ENCODE measurements around the gene NPAS3. TPM values are rescaled to one million over a fixed set of nuclear protein-coding genes. Genes with fewer than 3 reads are reported as not detected.

The NPAS3 gene
- total RNA-seq, 1 experiment from 2014 or later: 1.9 TPM

DNA sequence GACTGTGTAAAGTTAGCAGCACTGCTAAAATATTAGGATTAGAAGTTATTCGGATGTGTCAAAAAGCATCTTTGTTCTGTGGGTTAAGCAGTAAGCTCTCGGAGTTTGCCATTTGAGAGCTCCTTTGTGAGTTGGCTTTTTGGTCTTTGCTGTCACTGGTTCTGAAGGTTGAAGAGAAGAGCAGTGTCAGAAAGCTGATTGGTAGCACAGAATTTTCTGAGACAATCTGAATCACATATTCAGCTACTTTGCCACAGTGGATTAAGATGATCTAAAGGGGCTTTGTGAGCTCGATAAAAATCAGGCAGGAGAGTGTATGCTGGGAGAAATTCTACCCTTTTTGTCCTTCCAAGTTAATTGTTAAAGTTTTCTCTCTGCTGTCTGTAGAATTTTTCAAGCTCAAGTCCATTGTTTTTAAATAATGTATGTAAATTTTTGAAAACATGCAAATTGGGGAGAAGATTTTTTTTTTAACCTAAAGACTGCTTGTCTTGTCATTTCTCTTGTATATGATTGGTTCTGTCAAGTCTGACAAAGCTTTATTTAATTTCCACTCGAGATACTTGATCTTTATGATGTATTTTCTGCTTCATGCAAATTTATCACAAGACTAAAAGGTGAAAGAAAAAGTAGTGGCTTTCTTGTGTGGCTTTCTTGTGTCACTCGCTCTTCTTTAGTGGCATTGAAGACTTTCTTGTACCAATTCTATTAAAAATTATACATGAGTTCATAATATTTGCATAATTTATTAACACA lies 704.9 kb downstream of the NPAS3 start:
- Histone ChIP-seq H3K9me3 (no peaks in the 10 kb centered on the region), H3K4me3 (no peak overlapping the region), H3K27me3 (no peaks in the 10 kb centered on the region), H3K36me3 (no peaks in the 10 kb centered on the region)
- DNase-seq: no peak

DNA sequence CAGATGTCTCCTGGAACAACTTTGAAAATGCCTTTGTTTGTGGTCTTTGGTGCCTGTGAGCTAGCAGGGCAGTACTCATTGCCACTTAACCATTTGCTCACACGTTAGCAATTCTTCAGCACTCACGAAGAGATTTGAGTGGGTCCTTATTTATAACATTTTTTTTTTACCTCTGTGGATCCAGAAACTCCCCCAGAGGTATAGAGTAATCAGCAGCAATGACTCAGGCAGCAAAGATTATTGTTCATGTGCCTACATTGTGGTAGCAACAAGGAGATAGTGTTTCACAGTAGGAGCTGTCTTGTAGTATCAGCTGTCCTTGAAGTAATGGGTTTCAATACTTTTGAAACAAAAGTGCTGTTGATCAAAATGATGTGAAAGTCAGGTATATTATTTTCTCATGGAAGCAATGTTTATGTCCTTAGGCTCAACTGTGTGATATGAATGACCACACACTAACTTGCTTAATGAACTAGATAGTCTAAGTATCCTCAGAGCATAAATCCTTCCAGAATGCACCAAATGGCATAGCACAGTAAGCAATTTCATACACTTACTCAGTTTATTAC lies 708.1 kb downstream of the NPAS3 start:
- H3K27me3 ChIP-seq: no peaks in the 10 kb centered on the region
- H3K4me3 ChIP-seq: no peak overlapping the region
- peak; percentile 9 for DNase-seq
- H3K36me3 ChIP-seq: no peaks in the 10 kb centered on the region
- H3K9me3 ChIP-seq: no peaks in the 10 kb centered on the region

DNA sequence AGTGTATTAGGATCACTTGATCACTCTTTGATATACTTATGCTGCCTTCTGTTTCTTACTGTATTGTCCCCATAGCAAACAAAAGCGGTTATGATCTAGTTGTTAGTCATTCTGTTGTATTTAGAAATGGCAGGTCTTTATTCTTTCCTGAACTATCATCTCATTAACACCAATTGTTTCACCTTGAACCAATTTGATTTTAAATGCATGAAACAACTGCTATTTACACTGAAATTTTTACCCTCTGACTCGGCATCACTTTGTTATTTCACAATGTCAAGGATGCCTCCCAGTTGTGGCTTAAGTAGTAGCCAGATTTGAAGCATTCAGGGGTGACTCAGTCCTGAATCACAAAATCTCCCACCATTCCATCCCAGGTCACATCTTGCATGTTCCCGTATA lies 708.7 kb downstream of the NPAS3 start:
- no peak overlapping the region for H3K4me3 ChIP-seq

DNA sequence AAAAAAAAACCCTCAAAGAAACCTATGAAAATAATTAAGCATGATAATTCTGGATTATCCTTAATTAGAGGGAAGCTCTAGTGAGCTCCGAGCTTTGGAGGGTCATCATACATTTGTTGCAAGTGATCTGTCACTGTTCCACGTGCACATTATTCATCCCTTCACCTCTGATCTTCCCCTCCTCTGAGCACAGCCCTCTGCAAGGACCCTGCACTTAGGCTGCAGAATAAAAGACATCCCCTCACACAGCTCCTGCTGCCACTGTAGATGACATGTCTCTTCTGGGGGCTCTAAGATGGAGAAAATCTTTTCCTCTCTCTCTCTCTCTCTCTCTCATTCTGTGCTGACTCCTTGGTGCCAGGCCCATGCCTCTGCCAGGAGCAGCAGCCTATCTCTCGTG lies 711.8 kb downstream of the NPAS3 start:
- Histone ChIP-seq H3K36me3 (no peaks in the 10 kb centered on the region), H3K27me3 (no peaks in the 10 kb centered on the region), H3K9me3 (no peaks in the 10 kb centered on the region), H3K4me3 (no peak overlapping the region)
- no peak for DNase-seq

More for the DNA sequence above, 708.7 kb downstream of the NPAS3 start:
- Histone ChIP-seq H3K27me3 (no peaks in the 10 kb centered on the region), H3K36me3 (no peaks in the 10 kb centered on the region), H3K9me3 (no peaks in the 10 kb centered on the region)
- peak; percentile 69 for DNase-seq

DNA sequence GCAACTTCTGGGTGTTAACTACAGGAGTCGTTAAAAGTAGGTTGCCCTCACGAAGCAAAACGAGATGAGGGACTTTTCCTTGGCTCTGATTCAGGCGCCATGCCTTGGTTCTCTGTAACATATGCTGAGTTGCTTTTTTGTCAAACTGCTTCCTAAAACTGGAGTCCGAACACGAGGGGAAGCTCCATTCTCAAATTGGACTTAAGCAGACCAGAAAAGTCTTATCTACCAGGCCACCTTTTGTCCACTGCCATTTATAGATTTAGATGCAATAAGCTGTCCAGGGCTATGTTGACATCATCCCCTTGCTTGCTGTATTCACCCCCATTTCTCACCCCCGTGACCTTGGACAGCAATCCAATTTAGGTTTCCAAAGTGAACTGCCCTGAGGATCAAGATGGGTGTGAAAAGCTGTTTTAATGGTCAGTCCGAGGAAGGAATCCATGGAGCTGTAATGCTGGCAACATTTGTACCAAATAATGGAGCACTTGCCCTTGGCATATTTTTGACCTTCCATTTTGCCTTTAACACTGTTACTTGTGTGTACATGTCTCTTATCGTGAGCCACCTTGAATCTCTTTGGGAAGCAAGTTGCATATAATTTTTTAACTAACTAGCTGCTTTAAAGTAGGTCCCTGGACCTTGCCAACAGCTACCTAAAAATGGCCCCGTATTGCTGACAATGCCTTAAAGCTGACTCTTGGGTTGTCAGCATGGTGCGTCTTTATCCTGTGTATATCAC lies 714.1 kb downstream of the NPAS3 start:
- no peaks in the 10 kb centered on the region for H3K36me3 ChIP-seq
- no peaks in the 10 kb centered on the region for H3K9me3 ChIP-seq
- DNase-seq: no peak
- no peaks in the 10 kb centered on the region for H3K27me3 ChIP-seq
- no peak overlapping the region for H3K4me3 ChIP-seq

DNA sequence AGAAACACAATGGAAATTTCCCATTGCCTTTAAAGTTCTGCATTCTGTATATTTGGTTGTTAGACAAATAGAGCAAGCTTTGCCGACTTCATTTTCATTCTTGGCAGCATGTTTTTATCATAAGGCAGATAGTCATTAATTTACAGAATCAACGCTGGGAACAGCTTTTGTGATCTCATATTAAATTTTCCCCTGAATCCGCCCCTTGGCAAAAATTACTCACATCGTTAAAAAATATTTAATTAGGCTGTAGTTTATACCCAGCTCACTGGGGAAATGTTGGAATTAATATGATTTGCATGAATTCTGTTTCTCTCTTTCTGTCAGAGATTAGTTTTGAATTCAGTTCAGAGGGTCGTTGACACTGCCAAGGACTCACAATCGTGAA lies 714.6 kb downstream of the NPAS3 start:
- H3K4me3 ChIP-seq: no peak overlapping the region
- no peaks in the 10 kb centered on the region for H3K27me3 ChIP-seq
- no peaks in the 10 kb centered on the region for H3K9me3 ChIP-seq
- H3K36me3 ChIP-seq: no peaks in the 10 kb centered on the region
- DNase-seq: no peak

DNA sequence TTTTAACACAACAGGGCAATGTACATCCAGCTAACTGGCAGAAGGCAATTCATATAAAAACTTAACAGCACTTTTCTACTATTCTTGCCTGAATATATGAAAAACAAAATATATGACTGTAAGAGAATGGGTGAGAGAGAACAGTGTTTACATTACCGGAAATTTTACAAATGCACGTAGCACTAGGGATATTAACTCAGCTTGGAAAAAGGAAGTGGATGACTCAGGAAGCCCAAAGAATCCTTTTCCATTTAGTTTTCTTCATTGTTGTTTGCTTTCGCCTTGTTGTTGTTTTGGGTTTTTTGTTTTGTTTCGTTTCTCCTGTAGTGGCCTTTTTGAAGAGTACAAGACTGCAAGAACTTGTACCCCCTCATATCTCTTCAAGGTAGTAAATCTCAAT lies 716.7 kb downstream of the NPAS3 start:
- no peak for DNase-seq
- Histone ChIP-seq H3K4me3 (no peak overlapping the region), H3K27me3 (no peaks in the 10 kb centered on the region), H3K9me3 (no peaks in the 10 kb centered on the region; the same call in 1 of the 2 replicates), H3K36me3 (no peaks in the 10 kb centered on the region)

DNA sequence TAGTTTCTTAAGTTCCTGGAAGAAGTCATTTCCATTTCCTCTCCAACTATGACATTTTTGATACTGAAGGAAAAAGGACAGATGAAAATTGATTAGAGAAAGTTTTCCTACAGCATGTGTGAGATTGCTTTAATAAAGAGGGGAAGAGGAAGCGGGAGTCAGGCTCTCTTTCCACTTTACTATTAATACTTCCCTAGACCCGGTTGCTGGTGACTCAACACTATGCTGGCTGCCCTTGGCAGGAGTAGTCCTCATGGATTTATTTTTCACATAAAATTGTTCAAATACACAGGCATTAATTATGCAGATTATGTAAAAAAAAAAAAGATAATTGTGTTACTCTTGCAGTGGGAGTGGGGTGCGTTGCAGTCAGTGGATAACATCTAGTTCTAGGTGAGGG lies 718.8 kb downstream of the NPAS3 start:
- Histone ChIP-seq H3K27me3 (no peaks in the 10 kb centered on the region), H3K4me3 (no peak overlapping the region), H3K9me3 (no peaks in the 10 kb centered on the region; the same call in 1 of the 2 replicates), H3K36me3 (no peaks in the 10 kb centered on the region)
- DNase-seq: peak; percentile 47

DNA sequence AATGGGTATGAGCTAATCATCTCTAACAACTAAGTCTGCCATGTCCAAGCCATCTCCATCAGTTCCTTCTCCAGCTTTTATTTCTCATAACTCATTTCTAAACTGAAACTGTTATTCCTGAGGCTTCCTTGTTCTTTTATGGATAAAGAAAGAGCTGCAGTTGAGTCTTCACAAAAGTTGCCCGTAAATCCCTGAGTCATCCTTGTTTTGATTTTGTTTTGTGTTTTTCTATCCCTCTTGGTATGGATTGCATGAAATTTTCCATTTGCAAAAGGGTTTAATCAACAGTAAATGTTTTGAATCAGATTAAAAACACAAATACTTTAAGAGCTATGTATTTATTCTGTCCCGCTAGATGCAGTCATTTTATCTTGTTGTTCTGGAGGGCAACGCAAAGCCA lies 721.6 kb downstream of the NPAS3 start:
- Histone ChIP-seq H3K27me3 (no peaks in the 10 kb centered on the region), H3K9me3 (no peaks in the 10 kb centered on the region; the same call in 1 of the 2 replicates), H3K36me3 (no peaks in the 10 kb centered on the region), H3K4me3 (no peak overlapping the region)
- no peak for DNase-seq

DNA sequence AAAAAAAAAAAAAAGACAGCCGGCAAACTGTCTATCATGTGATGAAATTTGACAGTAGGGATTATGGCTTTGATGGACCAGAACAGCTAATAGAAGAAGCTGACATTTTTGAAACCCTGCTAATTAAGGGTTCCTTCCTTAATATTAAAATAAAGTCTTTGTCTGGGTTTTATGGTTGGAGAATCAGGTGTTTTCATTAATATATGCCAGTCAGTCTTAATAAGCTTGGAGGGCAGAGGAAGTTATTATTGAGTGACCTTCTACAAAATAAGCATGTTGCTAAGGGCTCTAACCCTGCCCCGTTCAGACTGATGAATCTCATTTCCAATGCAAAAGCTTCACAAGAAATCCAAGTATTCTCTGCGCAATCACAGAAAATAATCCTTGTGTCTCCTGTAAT lies 722.4 kb downstream of the NPAS3 start:
- DNase-seq: no peak
- H3K4me3 ChIP-seq: no peak overlapping the region
- H3K27me3 ChIP-seq: no peaks in the 10 kb centered on the region
- no peaks in the 10 kb centered on the region; the same call in 1 of the 2 replicates for H3K9me3 ChIP-seq
- H3K36me3 ChIP-seq: no peaks in the 10 kb centered on the region

DNA sequence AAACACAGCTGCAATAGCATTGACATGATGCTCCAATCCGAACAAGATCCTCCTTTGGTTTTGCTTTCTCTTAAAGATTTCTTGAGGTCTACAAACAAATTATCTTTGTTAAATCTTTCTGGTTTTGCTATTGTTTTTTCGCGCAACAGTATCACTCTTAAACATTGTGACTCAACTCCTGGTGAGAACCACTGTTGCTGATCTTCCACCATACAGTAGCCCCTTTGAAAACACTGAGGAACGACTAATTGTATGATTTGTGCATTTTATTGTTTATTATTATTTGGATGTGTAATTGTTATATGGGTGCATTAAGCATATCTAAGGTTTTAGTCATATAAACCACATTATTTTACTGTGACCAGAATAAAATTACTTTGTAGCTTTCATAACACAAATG lies 729.4 kb downstream of the NPAS3 start:
- no peaks in the 10 kb centered on the region for H3K36me3 ChIP-seq
- H3K9me3 ChIP-seq: no peaks in the 10 kb centered on the region
- DNase-seq: peak; percentile 18
- H3K4me3 ChIP-seq: no peak overlapping the region
- no peaks in the 10 kb centered on the region for H3K27me3 ChIP-seq

DNA sequence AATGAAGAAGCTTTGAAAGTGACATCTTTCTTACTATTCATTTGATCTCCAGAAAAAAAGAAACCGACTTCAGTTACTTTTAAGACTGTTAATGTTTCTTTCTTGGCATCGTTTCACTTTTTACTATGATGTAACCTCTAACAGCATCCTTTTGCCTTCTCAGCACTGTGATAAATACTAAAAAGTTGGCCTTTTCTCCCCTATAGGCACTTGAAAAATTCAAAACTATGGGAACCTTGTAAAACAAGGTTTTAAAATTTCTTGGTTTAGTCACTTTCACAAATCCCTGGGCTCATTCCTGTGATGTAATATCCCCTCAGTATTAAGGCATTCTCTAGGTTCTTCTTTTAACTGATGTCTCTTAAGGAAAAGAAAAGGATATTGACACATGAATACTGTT lies 730.4 kb downstream of the NPAS3 start:
- Histone ChIP-seq H3K27me3 (no peaks in the 10 kb centered on the region), H3K36me3 (no peaks in the 10 kb centered on the region), H3K4me3 (no peak overlapping the region), H3K9me3 (no peaks in the 10 kb centered on the region)
- no peak for DNase-seq

DNA sequence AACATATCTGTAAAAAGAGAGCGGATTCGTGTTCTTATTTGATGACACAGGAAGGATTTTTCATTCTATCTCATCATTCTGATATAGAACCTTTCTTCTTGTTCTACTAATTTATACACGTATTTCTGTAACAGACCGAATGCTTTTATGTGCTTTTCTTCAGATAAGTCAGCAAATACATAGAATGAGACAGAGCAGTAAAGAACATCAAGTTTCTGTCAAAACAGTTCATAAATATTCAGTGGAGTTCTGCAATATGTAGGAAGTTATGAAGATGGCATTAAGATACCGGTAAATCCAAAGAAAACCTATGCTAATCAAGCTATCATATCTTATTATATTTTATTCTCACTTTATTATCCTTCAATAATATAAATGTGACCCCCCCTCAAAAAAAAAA lies 731.6 kb downstream of the NPAS3 start:
- Histone ChIP-seq H3K36me3 (no peaks in the 10 kb centered on the region), H3K9me3 (no peaks in the 10 kb centered on the region), H3K27me3 (no peaks in the 10 kb centered on the region), H3K4me3 (no peak overlapping the region)
- DNase-seq: no peak

DNA sequence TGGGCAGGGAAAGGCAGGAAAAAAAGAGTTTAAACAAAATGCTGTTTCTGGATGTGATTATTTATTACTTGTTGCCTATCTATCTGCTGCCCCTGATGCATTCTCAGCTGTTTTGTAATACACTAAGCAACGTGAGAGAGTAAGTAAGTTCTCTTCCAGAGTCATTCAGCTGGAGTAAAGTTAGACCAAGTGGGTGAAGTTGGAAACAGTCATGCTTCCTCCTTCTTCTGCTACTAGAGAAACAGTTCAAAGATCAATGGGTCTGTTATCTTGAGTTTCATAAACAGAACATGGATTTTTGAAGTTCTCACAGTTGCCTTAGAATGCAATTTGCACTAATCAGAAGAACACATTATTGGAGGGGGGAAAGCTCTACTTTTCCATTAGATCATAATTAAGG lies 732.9 kb downstream of the NPAS3 start:
- no peak for DNase-seq
- no peak overlapping the region for H3K4me3 ChIP-seq
- no peaks in the 10 kb centered on the region for H3K36me3 ChIP-seq
- no peaks in the 10 kb centered on the region for H3K9me3 ChIP-seq
- H3K27me3 ChIP-seq: no peaks in the 10 kb centered on the region

DNA sequence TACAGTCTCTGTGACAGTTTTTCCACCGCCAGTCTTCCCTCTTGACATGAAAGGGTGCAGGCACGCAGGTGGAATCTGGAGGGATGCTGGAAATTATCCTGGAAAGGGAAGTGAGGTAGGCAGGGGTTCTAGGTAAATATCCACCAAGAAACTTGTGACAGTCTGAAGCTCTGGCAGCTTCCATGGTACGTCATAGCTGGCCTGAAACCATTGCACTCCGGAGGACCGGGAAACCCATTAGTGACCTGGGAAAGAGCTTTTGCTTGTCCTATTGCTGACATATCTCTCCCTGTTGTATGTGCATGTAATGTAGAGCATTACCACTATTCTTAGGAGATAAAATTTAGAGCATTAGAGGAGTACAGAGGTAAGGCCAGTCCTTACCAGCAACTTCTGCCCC lies 736.2 kb downstream of the NPAS3 start:
- DNase-seq: no peak
- Histone ChIP-seq H3K9me3 (no peaks in the 10 kb centered on the region), H3K27me3 (no peaks in the 10 kb centered on the region), H3K4me3 (no peak overlapping the region), H3K36me3 (no peaks in the 10 kb centered on the region)

DNA sequence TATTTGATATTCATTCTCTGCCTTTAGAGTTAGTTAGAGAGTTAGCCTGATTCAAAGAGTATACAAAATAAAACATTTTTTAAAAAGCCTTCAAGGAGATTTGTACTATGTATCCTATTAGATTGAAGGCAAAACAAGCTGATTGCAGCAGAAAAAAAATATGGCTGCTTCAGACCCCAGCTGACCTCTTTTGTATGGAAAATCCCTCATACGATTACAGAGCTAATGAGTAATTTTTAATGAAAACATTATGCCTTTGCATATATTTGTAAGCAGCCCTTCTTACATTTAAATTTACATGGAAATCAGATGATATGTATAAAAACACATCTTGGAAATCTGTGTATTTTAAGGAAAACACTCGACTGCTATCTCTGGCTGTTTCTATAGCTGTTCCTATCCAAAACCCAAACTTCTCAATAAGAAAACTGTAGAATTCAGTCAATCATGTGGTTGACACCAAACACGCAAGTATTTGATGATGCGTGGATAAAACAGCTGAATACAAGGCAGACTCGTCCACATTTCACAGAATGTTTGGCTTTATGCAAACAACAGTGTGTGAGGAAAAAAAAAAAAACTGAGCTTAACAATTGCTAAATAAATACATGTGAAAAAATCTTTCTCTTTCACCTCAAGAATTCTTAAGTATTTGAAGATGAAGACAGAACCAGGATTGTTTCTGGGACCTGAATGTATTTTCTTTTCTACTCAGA lies 736.9 kb downstream of the NPAS3 start:
- no peaks in the 10 kb centered on the region for H3K27me3 ChIP-seq
- no peak overlapping the region for H3K4me3 ChIP-seq
- no peaks in the 10 kb centered on the region for H3K9me3 ChIP-seq
- no peaks in the 10 kb centered on the region for H3K36me3 ChIP-seq
- DNase-seq: no peak

DNA sequence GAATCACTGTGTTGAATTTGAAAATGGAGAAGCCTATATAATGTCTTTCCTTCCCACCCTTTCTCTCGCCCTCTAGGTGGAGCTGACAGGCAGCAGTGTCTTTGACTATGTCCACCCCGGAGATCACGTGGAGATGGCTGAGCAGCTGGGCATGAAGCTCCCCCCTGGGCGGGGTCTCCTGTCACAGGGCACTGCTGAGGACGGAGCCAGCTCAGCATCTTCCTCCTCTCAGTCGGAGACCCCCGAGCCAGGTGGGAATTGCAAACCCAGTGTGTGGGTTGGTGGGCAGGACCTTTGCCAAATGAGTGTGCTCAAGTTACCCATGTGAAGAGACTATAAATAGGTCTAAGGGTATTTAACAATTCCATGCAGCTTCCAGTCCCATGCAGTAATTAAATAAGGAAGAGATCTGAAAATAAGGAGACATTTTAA lies 737.5 kb downstream of the NPAS3 start:
- no peaks in the 10 kb centered on the region for H3K27me3 ChIP-seq
- DNase-seq: peak; percentile 79
- no peaks in the 10 kb centered on the region for H3K9me3 ChIP-seq
- H3K36me3 ChIP-seq: no peaks in the 10 kb centered on the region
- H3K4me3 ChIP-seq: peak overlapping the region; percentile 15

Measured in MG63 (cell line).